OCI-LY1 (cell line): Measurements from ENCODE around the gene PXMP4.

Source experiments
- CTCF ChIP-seq: fragments of 200-600 bp; sonication (generic), shearing (Covaris generic); IDR thresholded peaks from 2 replicates; pipeline ENCODE4 v1.5.1; 2017; ENCODE audit warnings: mild to moderate bottlenecking, antibody characterized with exemption, low read length, moderate library complexity, mixed read lengths
- EZH2 ChIP-seq: fragments of 200-600 bp; sonication (generic), shearing (Covaris generic); IDR thresholded peaks from 2 replicates; pipeline ENCODE4 v1.8.0; 2017; ENCODE audit warnings: borderline replicate concordance, mixed run types, mild to moderate bottlenecking, antibody characterized with exemption, low read length, moderate library complexity, mixed read lengths

GRCh38 chr20:33739493-33739892 is 19.4 kb upstream of the PXMP4 start:
- TF ChIP-seq CTCF: no peak
- TF ChIP-seq EZH2: no peak
